Aorta (tissue), 5 donors: ENCODE measurements around the gene RERG. TPM values are rescaled to one million over a fixed set of nuclear protein-coding genes. Genes with fewer than 3 reads are reported as not detected.

Experiments used
- ATAC-seq: fragments of 200-7000 bp; cut with Tn5 transposase; one replicate; pipeline ENCODE4 v1.9.1; 2022; ENCODE audit warnings: moderate library complexity; ENCODE audit not compliant: low FRiP score
- DNase-seq, 2 donors: peaks; one replicate each; pipeline ENCODE4 v3.0.0-alpha.2; 2020
- H3K27ac ChIP-seq, 2 donors: one replicate each; pipeline ENCODE4 v1.5.1; 2013; ENCODE audit warnings: low read length in 2 of 2, mild to moderate bottlenecking in 2 of 2, moderate library complexity in 2 of 2, control low read depth in 1 of 2, inconsistent platforms in 1 of 2, low read depth in 1 of 2
- H3K27me3 ChIP-seq, 2 donors: one replicate each; pipeline ENCODE4 v1.6.1; 2013; ENCODE audit warnings: control low read depth in 1 of 2, low read length in 1 of 2, mild to moderate bottlenecking in 1 of 2, moderate library complexity in 1 of 2; ENCODE audit not compliant: insufficient read depth in 2 of 2, control insufficient read depth in 1 of 2
- H3K36me3 ChIP-seq, 2 donors: one replicate each; pipeline ENCODE4 v1.6.1; 2013; ENCODE audit warnings: control low read depth in 1 of 2, low read length in 1 of 2, mild to moderate bottlenecking in 1 of 2; ENCODE audit not compliant: insufficient read depth in 2 of 2, control insufficient read depth in 1 of 2
- H3K4me1 ChIP-seq, 2 donors: one replicate each; pipeline ENCODE4 v1.6.1; 2013; ENCODE audit warnings: low read length in 2 of 2, control low read depth in 1 of 2, mild to moderate bottlenecking in 1 of 2, moderate library complexity in 1 of 2; ENCODE audit not compliant: insufficient read depth in 2 of 2, control insufficient read depth in 1 of 2
- H3K4me3 ChIP-seq, 2 donors: one replicate each; pipeline ENCODE4 v1.5.1; 2013; ENCODE audit warnings: low read length in 2 of 2, control low read depth in 1 of 2, mild to moderate bottlenecking in 1 of 2
- H3K9me3 ChIP-seq: one replicate; pipeline ENCODE4 v1.6.1; 2013; ENCODE audit warnings: mild to moderate bottlenecking, low read length; ENCODE audit not compliant: control insufficient read depth
- WGBS, 2 donors: extraction: QIAGEN DNeasy Blood & Tissue Kit; methylation state at CpG; one replicate each; pipeline ENCODE4 v1.1.7; 2013; 5-methylcytosine and 5-hydroxymethylcytosine counted together
- intact Hi-C, 2 donors: fragments of 100-400 bp; cut with DNase I; formaldehyde crosslinking; loops; one replicate each; pipeline versions ENCODE4 v1.14.2 to v1.15.0; 2022
- polyA plus RNA-seq, 2 donors: library from polyadenylated mRNA; stranded (reverse); fragments of 200-250 nt; gene quantifications; one replicate each; pipeline ENCODE4 v1.2.3, GENCODE V29; 2013
- total RNA-seq, 2 donors: library from RNA; stranded (reverse); fragmentation: NEBNext Ultra II Directional; extraction: Animal tissue kit (Norgen Biotek cat#: 25700); gene quantifications; one replicate each; pipeline ENCODE4 v1.2.1, GENCODE V29; 2021
- donor health status: healthy with polysubstance abuse.
- donor health status: Bipolar disorder and iron deficiency.
- donor health status: DM: no; HTN: no; CAD: no.
- donor health status: DM: no; HTN: no; CAD: no.
- donor health status: DM: yes; HTN: yes; CAD: no.

The RERG gene
- total and polyA plus RNA-seq, 4 donors: 66.9 to 124 (median 73.9) TPM

- ATAC-seq (peak; percentile 76), DNase-seq (no peak)
- Histone ChIP-seq H3K4me1 (peaks cover 0 to 1% of the 10 kb centered on the region in 2 donors), H3K36me3 (no peaks in the 10 kb centered on the region), H3K9me3 (no peaks in the 10 kb centered on the region), H3K27me3 (no peaks in the 10 kb centered on the region), H3K27ac (no peak overlapping the region), H3K4me3 (no peak overlapping the region)
- intact Hi-C loops: loop anchor here in 1 of 2 donors (5.0 kb wide), 1 partner anchor 134 kb away; no protein-coding TSS in a partner anchor
- WGBS, 2 donors: 37 to 41% methylated on average over 3 of the region's 3 CpGs
These were observed 89.8 kb downstream of the RERG start for GRCh38 chr12:15131431-15131830.

GRCh38 chr12:15130541-15130940 is 90.7 kb downstream of the RERG start:
- Histone ChIP-seq H3K4me1 (peaks cover 0 to 1% of the 10 kb centered on the region in 2 donors), H3K4me3 (no peak overlapping the region), H3K27ac (no peak overlapping the region), H3K9me3 (no peaks in the 10 kb centered on the region), H3K27me3 (no peaks in the 10 kb centered on the region), H3K36me3 (no peaks in the 10 kb centered on the region)
- intact Hi-C loops: loop anchor here in 1 of 2 donors (5.0 kb wide), 1 partner anchor 133 kb away; no protein-coding TSS in a partner anchor
- DNase-seq (no peak), ATAC-seq (no peak)

- ATAC-seq (no peak), DNase-seq (no peak)
- H3K9me3 ChIP-seq: no peaks in the 10 kb centered on the region
- no peak overlapping the region for H3K27ac ChIP-seq
- H3K27me3 ChIP-seq: no peaks in the 10 kb centered on the region
- intact Hi-C loops: loop anchor here in 1 of 2 donors (10.0 kb wide), 1 partner anchor 119 kb away; no protein-coding TSS in a partner anchor
- H3K36me3 ChIP-seq: no peaks in the 10 kb centered on the region
- H3K4me1 ChIP-seq: peaks cover 0 to under 1% of the 10 kb centered on the region in 2 donors
- no peak overlapping the region for H3K4me3 ChIP-seq
These were observed 97.8 kb downstream of the RERG start for GRCh38 chr12:15123401-15123800.

- Histone ChIP-seq H3K4me3 (no peak overlapping the region), H3K27ac (no peak overlapping the region), H3K27me3 (no peaks in the 10 kb centered on the region), H3K36me3 (no peaks in the 10 kb centered on the region), H3K4me1 (no peaks in the 10 kb centered on the region), H3K9me3 (no peaks in the 10 kb centered on the region)
- ATAC-seq (no peak), DNase-seq (no peak)
- 54 to 63% methylated on average over 4 of the region's 4 CpGs for WGBS, 2 donors
- intact Hi-C loops: loop anchor here in 1 of 2 donors (10.0 kb wide), 1 partner anchor 118 kb away; no protein-coding TSS in a partner anchor
These were observed 98.9 kb downstream of the RERG start for GRCh38 chr12:15122344-15122743.

GRCh38 chr12:15118955-15119354 is 102.3 kb downstream of the RERG start:
- Histone ChIP-seq H3K9me3 (no peaks in the 10 kb centered on the region), H3K4me3 (no peak overlapping the region), H3K27ac (no peak overlapping the region), H3K36me3 (no peaks in the 10 kb centered on the region), H3K4me1 (peaks cover 2 to 3% of the 10 kb centered on the region in 2 donors), H3K27me3 (no peaks in the 10 kb centered on the region)
- ATAC-seq (no peak), DNase-seq (no peak)
- intact Hi-C loops: no loop called here
- 0% methylated on average over 1 of the region's 1 CpG for WGBS, 2 donors

GRCh38 chr12:15116983-15117382 is 104.2 kb downstream of the RERG start:
- intact Hi-C loops: no loop called here
- no peak overlapping the region for H3K4me3 ChIP-seq
- 0% methylated on average over 1 of the region's 1 CpG for WGBS, 2 donors
- no peaks in the 10 kb centered on the region for H3K9me3 ChIP-seq
- DNase-seq: no peak
- peak overlapping the region in 1 of 2 donors; percentile 60 for H3K27ac ChIP-seq
- no peaks in the 10 kb centered on the region for H3K27me3 ChIP-seq
- no peaks in the 10 kb centered on the region for H3K36me3 ChIP-seq
- H3K4me1 ChIP-seq: peaks cover 2 to 3% of the 10 kb centered on the region in 2 donors
- ATAC-seq: peak; percentile 65

- Histone ChIP-seq H3K4me1 (peaks cover 2 to 3% of the 10 kb centered on the region in 2 donors), H3K4me3 (no peak overlapping the region), H3K36me3 (no peaks in the 10 kb centered on the region), H3K27ac (peak overlapping the region in 1 of 2 donors; percentile 5), H3K9me3 (no peaks in the 10 kb centered on the region), H3K27me3 (no peaks in the 10 kb centered on the region)
- no peak for DNase-seq
- intact Hi-C loops: no loop called here
- 2 to 4% methylated on average over 4 of the region's 4 CpGs for WGBS, 2 donors
- ATAC-seq: peak; percentile 58
These were observed 105.1 kb downstream of the RERG start for GRCh38 chr12:15116086-15116485.

GRCh38 chr12:15115434-15115833 is 105.8 kb downstream of the RERG start:
- no peak overlapping the region for H3K27ac ChIP-seq
- H3K9me3 ChIP-seq: no peaks in the 10 kb centered on the region
- no peaks in the 10 kb centered on the region for H3K27me3 ChIP-seq
- intact Hi-C loops: no loop called here
- WGBS, 2 donors: 95 to 98% methylated on average over 3 of the region's 3 CpGs
- DNase-seq (no peak), ATAC-seq (no peak)
- H3K4me1 ChIP-seq: peaks cover 2 to 3% of the 10 kb centered on the region in 2 donors
- no peaks in the 10 kb centered on the region for H3K36me3 ChIP-seq
- H3K4me3 ChIP-seq: no peak overlapping the region

GRCh38 chr12:15114501-15114900 is 106.7 kb downstream of the RERG start:
- intact Hi-C loops: no loop called here
- Histone ChIP-seq H3K36me3 (no peaks in the 10 kb centered on the region), H3K9me3 (no peaks in the 10 kb centered on the region), H3K4me1 (peaks cover 2 to 3% of the 10 kb centered on the region in 2 donors), H3K4me3 (no peak overlapping the region), H3K27me3 (no peaks in the 10 kb centered on the region), H3K27ac (no peak overlapping the region)
- no peak for ATAC-seq
- DNase-seq: no peak
- 95 to 98% methylated on average over 4 of the region's 4 CpGs for WGBS, 2 donors
